Neural cell (in vitro differentiated cells): ENCODE results near the gene GZF1.

ENCODE experiments used
- CTCF ChIP-seq: fragments of 450-650 bp; IDR thresholded peaks from 2 replicates; pipeline ENCODE4 v1.5.1; 2014; ENCODE audit warnings: antibody characterized with exemption, mild to moderate bottlenecking, moderate library complexity; ENCODE audit not compliant: poor library complexity, severe bottlenecking
- EP300 ChIP-seq: fragments of 450-650 bp; conservative IDR thresholded peaks from 2 replicates; pipeline ENCODE4 v1.6.1; 2014; ENCODE audit warnings: antibody characterized with exemption, mild to moderate bottlenecking, moderate library complexity; ENCODE audit not compliant: poor library complexity, severe bottlenecking
- EZH2 ChIP-seq: fragments of 200-600, 300-800 bp; shearing (Covaris generic), sonication (generic); IDR thresholded peaks from 2 replicates; pipeline ENCODE4 v1.6.1; 2014; ENCODE audit warnings: antibody characterized with exemption, low read length, borderline replicate concordance, mild to moderate bottlenecking; ENCODE audit not compliant: insufficient read depth, poor library complexity, severe bottlenecking
- MXI1 ChIP-seq: fragments of 450-650 bp; conservative IDR thresholded peaks from 2 replicates; pipeline ENCODE4 v1.6.1; 2014; ENCODE audit warnings: antibody characterized with exemption, mild to moderate bottlenecking; ENCODE audit not compliant: poor library complexity, severe bottlenecking
- POLR2AphosphoS5 ChIP-seq: IDR thresholded peaks from 2 replicates; pipeline ENCODE4 v1.6.1; 2012
- RAD21 ChIP-seq: fragments of 450-650 bp; conservative IDR thresholded peaks from 2 replicates; pipeline ENCODE4 v1.6.1; 2014; ENCODE audit warnings: antibody characterized with exemption, mild to moderate bottlenecking, moderate library complexity
- TAF1 ChIP-seq: IDR thresholded peaks from 2 replicates; pipeline ENCODE4 v1.6.1; 2012; ENCODE audit warnings: low read depth

GRCh38 chr20:23412026-23412425 is 50.0 kb downstream of the GZF1 start:
- TF ChIP-seq CTCF (no peak), RAD21 (no peak), MXI1 (no peak), EP300 (no peak), EZH2 (no peak), POLR2AphosphoS5 (no peak), TAF1 (no peak)
